SU-DHL-6 (cell line): Measurements from ENCODE around the gene NKAIN4.

Source experiments
- H2AFZ ChIP-seq: fragments of 200-600 bp; sonication (generic); 2 replicates; pipeline ENCODE4 v1.6.1; 2014; ENCODE audit warnings: low read depth, mild to moderate bottlenecking, moderate library complexity, mixed read lengths, antibody characterized with exemption, low read length; ENCODE audit not compliant: severe bottlenecking
- H3F3A ChIP-seq: fragments of 200-600 bp; shearing (Covaris generic); 2 replicates; pipeline ENCODE4 v1.6.0; 2016; ENCODE audit warnings: antibody characterized with exemption, mild to moderate bottlenecking; ENCODE audit not compliant: insufficient read depth
- H3K27ac ChIP-seq: fragments of 200-600 bp; sonication (generic); 2 replicates; pipeline ENCODE4 v1.5.1; 2016; ENCODE audit warnings: low read depth, mild to moderate bottlenecking, low read length, moderate library complexity, mixed read lengths
- H3K27me3 ChIP-seq: fragments of 200-600 bp; sonication (generic), shearing (Covaris generic); 2 replicates; pipeline ENCODE4 v1.6.0; 2014; ENCODE audit warnings: mild to moderate bottlenecking, low read length
- H3K36me3 ChIP-seq: fragments of 200-600 bp; sonication (generic); 2 replicates; pipeline ENCODE4 v1.6.1; 2014; ENCODE audit warnings: mild to moderate bottlenecking, low read length, mixed read lengths
- H3K4me2 ChIP-seq: fragments of 300-600, 200-600 bp; shearing (Covaris generic), sonication (generic); 2 replicates; pipeline ENCODE4 v1.6.0; 2014; ENCODE audit warnings: low read length, low read depth, mild to moderate bottlenecking; ENCODE audit not compliant: poor library complexity, severe bottlenecking
- H3K4me3 ChIP-seq: fragments of 200-600 bp; sonication (generic); 2 replicates; pipeline ENCODE4 v1.5.1; 2014; ENCODE audit warnings: antibody characterized with exemption, low read length, mild to moderate bottlenecking, mixed read lengths; ENCODE audit not compliant: insufficient read depth, poor library complexity, severe bottlenecking
- H3K79me2 ChIP-seq: fragments of 200-600 bp; sonication (generic); 2 replicates; pipeline ENCODE4 v1.6.1; 2014; ENCODE audit warnings: mild to moderate bottlenecking, low read length, moderate library complexity; ENCODE audit not compliant: insufficient read depth
- H3K9ac ChIP-seq: fragments of 200-600 bp; sonication (generic); 2 replicates; pipeline ENCODE4 v1.7.0; 2014; ENCODE audit warnings: mild to moderate bottlenecking, low read length
- H3K9me2 ChIP-seq: fragments of 200-600 bp; sonication (generic); replicated peaks from 2 replicates; pipeline ENCODE4 v1.6.1; 2014; ENCODE audit warnings: low read length; ENCODE audit not compliant: insufficient read depth
- H3K9me3 ChIP-seq: fragments of 200-600 bp; sonication (generic); 2 replicates; pipeline ENCODE4 v1.6.1; 2014; ENCODE audit warnings: low read length, mixed read lengths; ENCODE audit not compliant: insufficient read depth
- H4K20me1 ChIP-seq: fragments of 200-600 bp; sonication (generic); 2 replicates; pipeline ENCODE4 v1.6.1; 2014; ENCODE audit warnings: low read depth, mild to moderate bottlenecking, antibody characterized with exemption, low read length, moderate library complexity, mixed read lengths
- EZH2phosphoT487 ChIP-seq: fragments of 200-600 bp; sonication (generic), shearing (Covaris generic); conservative IDR thresholded peaks from 2 replicates; pipeline ENCODE4 v1.6.1; 2018; ENCODE audit warnings: mild to moderate bottlenecking, antibody characterized with exemption, low read length, moderate library complexity, mixed read lengths
- TF ChIP-seq, protein P1 (sequence below): fragments of 200-600 bp; sonication (generic); IDR thresholded peaks from one replicate; pipeline ENCODE4 v1.5.1; 2017; ENCODE audit warnings: antibody characterized with exemption, mild to moderate bottlenecking, low read length, moderate library complexity; ENCODE audit not compliant: insufficient read depth, poor library complexity, severe bottlenecking

Gene NKAIN4

GRCh38 chr20:63293456-63293855 lies 39.2 kb upstream of the NKAIN4 start:
- H3K4me2 ChIP-seq, result no peak overlapping the region
- no peak overlapping the region for H2AFZ ChIP-seq
- H3K27ac ChIP-seq, result no peak overlapping the region
- no peaks in the 10 kb centered on the region for H4K20me1 ChIP-seq
- H3K9me3 ChIP-seq, result no peaks in the 10 kb centered on the region
- no peaks in the 10 kb centered on the region for H3K9me2 ChIP-seq
- H3K36me3 ChIP-seq, result no peaks in the 10 kb centered on the region
- H3F3A ChIP-seq, result no peaks in the 10 kb centered on the region
- no peak overlapping the region for H3K4me3 ChIP-seq
- H3K79me2 ChIP-seq, result no peaks in the 10 kb centered on the region
- H3K27me3 ChIP-seq, result no peaks in the 10 kb centered on the region
- TF ChIP-seq, protein P1, sequence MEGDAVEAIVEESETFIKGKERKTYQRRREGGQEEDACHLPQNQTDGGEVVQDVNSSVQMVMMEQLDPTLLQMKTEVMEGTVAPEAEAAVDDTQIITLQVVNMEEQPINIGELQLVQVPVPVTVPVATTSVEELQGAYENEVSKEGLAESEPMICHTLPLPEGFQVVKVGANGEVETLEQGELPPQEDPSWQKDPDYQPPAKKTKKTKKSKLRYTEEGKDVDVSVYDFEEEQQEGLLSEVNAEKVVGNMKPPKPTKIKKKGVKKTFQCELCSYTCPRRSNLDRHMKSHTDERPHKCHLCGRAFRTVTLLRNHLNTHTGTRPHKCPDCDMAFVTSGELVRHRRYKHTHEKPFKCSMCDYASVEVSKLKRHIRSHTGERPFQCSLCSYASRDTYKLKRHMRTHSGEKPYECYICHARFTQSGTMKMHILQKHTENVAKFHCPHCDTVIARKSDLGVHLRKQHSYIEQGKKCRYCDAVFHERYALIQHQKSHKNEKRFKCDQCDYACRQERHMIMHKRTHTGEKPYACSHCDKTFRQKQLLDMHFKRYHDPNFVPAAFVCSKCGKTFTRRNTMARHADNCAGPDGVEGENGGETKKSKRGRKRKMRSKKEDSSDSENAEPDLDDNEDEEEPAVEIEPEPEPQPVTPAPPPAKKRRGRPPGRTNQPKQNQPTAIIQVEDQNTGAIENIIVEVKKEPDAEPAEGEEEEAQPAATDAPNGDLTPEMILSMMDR, result no peak
- TF ChIP-seq EZH2phosphoT487, result no peak
- no peak overlapping the region for H3K9ac ChIP-seq

GRCh38 chr20:63292904-63293303 lies 38.6 kb upstream of the NKAIN4 start, which contains the start of gene COL20A1:
Gene COL20A1 (plus strand): TSS chr20:63293186. CDS start chr20:63295108, 1,922 bp downstream.
- Histone ChIP-seq H3F3A (no peaks in the 10 kb centered on the region), H3K4me2 (no peak within 1 kb of the TSS), H4K20me1 (no peaks in the 10 kb centered on the region), H3K9me3 (no peaks in the 10 kb centered on the region), H3K9ac (no peak within 1 kb of the TSS), H3K36me3 (no peaks in the 10 kb centered on the region), H3K9me2 (no peaks in the 10 kb centered on the region), H3K4me3 (no peak within 1 kb of the TSS), H3K27me3 (no peaks in the 10 kb centered on the region), H2AFZ (no peak within 1 kb of the TSS), H3K27ac (no peak within 1 kb of the TSS), H3K79me2 (no peaks in the 10 kb centered on the region)
- TF ChIP-seq, protein P1, result no peak
- no peak for TF ChIP-seq EZH2phosphoT487

DNA sequence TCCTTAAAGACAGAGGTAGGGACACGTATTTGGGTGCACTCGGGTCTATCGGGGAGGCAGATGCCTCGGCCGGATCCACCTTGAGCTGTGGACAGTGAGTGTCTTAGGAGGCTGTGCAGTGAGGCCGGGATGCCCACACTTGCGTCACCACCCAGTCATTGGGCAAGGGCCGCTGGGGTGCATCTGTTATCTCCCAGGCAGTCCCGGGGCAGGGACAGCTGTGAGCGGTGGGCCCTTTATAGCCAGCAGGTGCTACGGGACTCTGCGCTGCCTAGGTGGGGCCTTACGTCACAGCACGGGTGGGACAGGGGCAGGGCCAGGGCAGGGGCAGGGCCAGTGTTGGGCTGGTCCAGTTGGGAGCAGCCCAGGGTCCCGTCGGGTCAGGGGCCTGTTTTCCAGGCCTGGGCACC lies 38.0 kb upstream of the NKAIN4 start:
- H3K27ac ChIP-seq, result no peak overlapping the region
- TF ChIP-seq, protein P1, result no peak
- no peak for TF ChIP-seq EZH2phosphoT487
- H3K36me3 ChIP-seq, result no peaks in the 10 kb centered on the region
- no peaks in the 10 kb centered on the region for H3K27me3 ChIP-seq
- no peak overlapping the region for H2AFZ ChIP-seq
- H3F3A ChIP-seq, result no peaks in the 10 kb centered on the region
- no peaks in the 10 kb centered on the region for H4K20me1 ChIP-seq
- H3K4me3 ChIP-seq, result no peak overlapping the region
- no peaks in the 10 kb centered on the region for H3K9me3 ChIP-seq
- no peak overlapping the region for H3K4me2 ChIP-seq
- no peak overlapping the region for H3K9ac ChIP-seq
- no peaks in the 10 kb centered on the region for H3K79me2 ChIP-seq
- no peaks in the 10 kb centered on the region for H3K9me2 ChIP-seq
